NCI-H1417 (cell line): Measurements from ENCODE around the gene MAP3K14.

ENCODE experiments used
- DNase-seq, 3 experiments: peaks; one replicate each; lab custom pipeline; 2025; lab: John Stamatoyannopoulos, UW

The MAP3K14 gene

DNA sequence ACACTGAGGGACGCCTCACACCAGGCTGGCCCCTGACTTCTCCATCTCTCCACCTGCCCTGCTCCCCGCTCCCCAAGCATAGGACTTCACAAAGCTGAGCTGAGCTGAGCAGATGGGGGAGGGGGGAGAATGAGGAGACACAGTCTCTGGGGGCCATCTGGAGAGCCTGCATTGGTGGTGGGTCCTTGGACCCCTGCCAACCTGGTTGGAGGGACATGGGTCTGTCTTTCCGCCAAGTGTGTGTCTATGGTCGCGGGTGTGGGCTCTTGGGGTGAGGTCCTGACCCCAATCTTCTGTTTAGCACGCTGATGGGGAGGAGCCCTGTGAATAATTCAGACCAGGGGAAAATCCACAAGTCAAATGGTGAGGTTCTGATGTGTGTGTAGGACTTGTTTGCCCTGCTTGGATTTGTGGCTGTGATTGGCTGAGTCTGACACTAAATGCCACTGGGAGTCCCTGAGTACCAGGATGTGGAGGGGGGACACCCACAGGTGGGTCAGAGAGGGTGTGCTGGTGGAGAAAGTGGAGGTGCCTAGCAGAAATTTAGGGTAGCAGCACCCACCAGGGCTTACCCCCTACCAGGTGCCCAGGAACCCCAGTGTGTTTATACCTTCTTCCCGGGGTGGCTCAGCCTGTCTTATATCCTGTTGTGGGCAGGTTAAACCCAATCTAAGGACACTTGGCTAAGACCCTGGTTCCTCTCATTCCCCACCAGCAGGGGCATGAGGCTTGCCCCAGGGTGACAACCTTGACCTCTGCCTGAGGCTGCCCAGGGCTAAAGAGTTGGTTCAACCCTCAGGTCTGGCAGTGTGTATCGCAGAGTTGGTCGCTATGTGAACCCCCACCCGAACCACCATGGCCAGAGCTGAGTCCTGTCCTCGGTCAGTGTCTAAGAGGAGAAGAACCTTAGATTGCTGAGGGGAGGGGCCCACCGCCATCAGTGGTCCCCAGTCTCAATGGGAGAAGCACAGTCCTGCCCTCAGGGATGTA lies 93.0 kb downstream of the MAP3K14 start:
- no peak for DNase-seq

GRCh38 chr17:45222996-45223538 lies 93.8 kb downstream of the MAP3K14 start:
- DNase-seq = no peak

DNA sequence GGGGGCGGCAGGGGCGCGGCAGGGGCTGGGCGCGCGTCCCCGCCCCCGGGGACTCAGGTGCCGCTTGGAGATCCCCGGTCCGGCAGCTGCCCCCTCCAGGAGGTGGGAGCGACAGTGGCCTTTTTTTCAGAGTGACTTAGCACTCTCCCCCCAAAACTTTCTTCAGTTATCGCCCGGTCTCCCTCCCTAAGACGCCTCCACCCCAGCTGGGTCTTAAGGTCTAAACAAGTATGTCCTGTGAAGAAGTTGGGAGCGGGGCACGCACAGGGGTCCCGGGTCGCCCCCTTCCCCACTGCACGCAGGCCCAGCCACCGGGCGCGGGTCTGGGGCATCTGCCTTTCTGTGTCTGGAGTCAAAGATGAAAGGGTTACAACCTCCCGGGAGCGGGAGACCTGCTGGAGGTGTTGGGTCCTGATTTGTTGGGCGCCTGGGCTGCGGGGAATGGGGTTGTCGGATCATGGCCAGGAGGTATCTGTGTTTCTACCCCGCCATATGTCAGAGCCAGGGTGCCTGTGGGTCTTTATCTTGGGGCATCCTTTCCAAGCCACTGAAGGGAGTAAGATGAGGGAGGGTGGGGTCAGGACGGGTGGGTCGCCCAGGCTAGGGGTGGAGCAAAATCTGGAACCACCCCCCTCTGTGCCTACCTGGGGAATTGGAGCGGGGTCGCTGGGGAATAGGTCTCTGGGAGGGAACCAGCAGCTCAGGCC lies 94.4 kb downstream of the MAP3K14 start:
- peak in 1 of 3 experiments; percentile 34 for DNase-seq

- DNase-seq = peak in 1 of 3 experiments; percentile 43
Measured at GRCh38 chr17:45222014-45222288, 94.9 kb downstream of the MAP3K14 start.

DNA sequence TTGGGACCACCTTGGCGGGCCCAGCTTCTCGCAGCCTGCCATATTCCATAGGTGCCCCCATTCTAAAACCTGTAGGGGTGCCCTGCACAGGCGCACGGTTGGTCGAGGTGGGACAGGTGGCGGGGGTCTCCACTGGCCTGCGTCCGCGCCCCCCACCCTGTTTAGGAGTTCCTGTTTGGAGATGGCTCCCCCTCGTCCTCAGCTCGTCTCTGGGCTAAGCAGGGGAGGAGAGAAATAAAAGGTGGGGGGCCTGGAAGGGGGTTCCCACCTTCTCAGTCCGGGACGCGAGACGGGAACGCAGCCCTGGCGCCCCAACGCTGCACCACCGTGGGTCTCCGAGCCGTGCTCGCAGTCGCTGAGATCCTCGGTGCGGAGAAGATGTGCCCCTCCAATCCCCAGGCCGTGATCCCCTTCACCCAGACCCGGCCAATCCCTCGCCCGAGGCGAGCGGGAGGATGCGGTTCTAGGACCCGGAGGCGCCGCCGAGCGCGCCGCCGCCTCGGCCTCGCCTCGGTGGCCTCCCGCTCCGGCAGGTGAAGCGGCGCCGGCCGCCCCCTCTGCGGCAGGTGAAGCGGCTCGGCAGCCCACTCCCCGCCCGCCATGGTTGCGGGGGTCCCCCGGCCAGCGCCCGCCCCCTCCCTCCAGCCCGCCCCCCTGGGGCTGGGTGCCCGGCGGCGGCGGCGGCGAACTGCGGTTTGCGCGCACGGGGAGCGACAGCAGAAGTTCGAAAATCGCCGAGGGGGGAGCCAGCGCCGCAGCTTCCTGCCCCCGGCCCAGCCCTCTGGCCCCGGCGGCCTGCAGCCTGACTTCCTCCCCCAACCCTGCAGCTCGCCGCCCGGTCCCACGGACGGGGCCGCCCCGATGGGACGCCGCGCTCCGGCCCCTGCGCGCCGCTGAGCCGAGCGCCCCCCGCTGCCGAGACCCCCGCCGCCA lies 95.5 kb downstream of the MAP3K14 start, which contains the start of gene FMNL1:
FMNL1 (plus strand) TSS at position 805 of the 933 bp plus-strand sequence. CDS start 240 bp downstream, outside the sequence.
- DNase-seq = peak; percentile 21 to 71 (median 66)

DNA sequence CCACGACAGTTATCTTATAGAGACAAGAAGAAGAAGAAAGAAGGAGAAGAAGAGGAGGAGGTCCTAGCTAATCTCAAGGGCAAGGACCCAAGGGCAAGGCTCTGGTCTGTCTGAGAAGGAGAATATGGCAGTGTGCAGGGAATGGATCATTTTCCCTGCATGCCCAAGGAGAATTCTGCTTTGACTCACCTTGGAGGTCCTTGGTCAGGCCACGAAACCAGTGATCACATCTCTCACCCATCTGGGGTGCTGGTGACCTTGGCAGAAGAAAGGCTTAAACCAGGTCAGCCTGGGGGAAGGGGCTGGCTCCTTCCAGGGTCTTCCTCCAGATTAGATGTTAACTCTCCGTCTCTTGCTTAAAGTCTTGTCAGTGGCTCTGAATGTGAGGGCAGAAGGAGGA lies 96.7 kb downstream of the MAP3K14 start:
- DNase-seq = no peak

DNA sequence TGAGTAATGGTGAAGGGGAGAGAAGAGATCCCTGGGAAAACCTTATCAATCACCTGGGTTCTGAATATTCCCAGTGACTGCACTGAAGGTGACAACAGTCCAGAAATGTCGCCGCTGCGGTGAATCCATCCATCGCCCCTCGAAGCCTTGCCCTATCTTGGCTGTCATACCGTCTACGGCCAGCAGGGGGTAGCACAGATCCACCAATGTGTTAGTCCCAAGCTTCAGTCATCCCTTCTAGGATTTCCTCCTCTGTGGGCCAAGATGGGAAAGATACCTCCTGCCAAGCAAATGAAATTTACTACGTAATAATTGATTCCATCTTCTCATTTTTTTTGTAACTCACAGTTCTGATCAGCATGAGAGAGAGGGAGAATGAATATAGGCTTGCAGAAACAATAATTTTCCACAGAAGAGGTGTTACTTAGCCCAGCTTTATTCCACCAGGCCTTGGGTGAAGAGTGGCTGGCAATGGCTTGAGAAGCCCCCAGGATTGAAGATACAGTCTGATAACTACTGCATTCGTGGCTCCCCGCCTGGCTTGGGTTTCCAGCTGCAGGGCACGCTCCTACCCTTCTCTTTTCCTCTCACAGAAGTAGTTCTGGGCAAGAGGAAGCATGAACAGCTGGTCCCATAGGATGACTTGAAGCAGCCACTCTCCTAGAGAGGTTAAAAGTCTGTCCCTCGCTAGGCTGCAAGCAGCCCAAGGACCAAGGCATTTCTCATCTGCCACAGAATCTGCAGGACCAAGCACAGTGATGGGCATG lies 97.7 kb downstream of the MAP3K14 start:
- DNase-seq = peak; percentile 77 to 90 (median 86)
